ENCODE measurements around the gene ARHGEF7. TPM values are rescaled to one million over a fixed set of nuclear protein-coding genes. Genes with fewer than 3 reads are reported as not detected.

Gene ARHGEF7
- total and polyA plus RNA-seq, 8 donors, result 11.6 to 126 (median 49.7) TPM

DNA sequence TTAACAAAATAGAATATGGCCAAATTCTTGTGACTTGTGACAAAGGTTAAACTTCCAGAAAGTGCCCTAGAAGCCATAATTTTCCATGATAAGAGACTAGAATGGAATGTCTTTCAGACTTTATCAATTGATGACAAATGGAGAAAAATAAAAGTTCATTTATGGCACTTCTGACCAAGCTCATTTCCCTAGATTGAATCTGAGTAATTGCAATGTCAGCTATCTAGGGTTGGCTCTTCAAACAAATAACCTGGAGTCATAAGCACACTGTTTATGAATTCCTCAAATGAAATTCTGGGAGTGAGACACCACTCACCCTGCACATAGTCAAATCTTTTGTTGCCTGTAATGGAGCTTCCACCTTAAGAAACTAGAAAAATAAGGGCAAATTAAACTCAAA lies 11.4 kb downstream of the ARHGEF7 start:
- no peak for DNase-seq
- no peak overlapping the region for H3K4me3 ChIP-seq
- H3K27me3 ChIP-seq, result peaks cover 0 to 14% (median 0%) of the 10 kb centered on the region in 3 donors
- no peak overlapping the region for H3K27ac ChIP-seq
- H3K36me3 ChIP-seq, result no peaks in the 10 kb centered on the region
- intact Hi-C loops (cut with DNase I; ENCODE audit: low total_unique reads), result no loop called here
- H3K4me1 ChIP-seq, result peaks cover 0 to 4% (median 0%) of the 10 kb centered on the region in 4 donors
- no peak for TF ChIP-seq POLR2AphosphoS5 (IDR thresholded peaks at IDR 0.05)
- no peak for TF ChIP-seq EP300 (IDR thresholded peaks at IDR 0.05)
- no peak for TF ChIP-seq POLR2A (IDR thresholded peaks at IDR 0.05)
- TF ChIP-seq CTCF (IDR thresholded peaks at IDR 0.05), result no peak
- H3K9me3 ChIP-seq, result no peaks in the 10 kb centered on the region

DNA sequence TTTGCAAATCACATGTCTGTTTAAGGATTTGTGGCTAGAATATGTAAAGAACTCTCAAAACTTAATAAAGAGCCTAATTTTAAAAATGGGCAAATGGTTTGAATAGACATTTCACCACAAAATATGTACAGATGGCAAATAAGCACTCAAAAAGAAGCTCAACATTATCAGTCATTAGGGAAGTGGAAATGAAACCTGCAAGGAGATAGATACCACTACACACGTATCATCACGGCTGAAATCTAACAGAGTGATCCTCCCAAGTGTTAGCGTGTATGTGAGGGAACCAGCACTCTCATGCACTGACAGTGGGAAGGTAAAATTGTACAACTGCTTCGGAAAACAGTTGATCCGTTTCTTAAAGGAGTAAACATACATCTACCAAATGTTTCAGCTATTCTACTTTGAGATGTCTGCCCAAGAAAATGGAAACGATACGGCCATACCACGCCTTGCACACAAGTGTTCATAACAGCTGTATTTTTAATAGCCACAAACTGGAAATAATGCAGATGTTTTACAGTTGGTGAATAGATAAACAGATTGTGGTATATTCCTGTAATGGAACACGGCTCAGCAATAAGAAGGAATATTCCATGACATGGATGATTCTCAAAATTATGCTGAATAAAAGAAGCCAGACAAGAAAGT lies 14.5 kb downstream of the ARHGEF7 start:
- DNase-seq, result no peak
- Histone ChIP-seq H3K27me3 (no peaks in the 10 kb centered on the region), H3K4me3 (no peak overlapping the region), H3K9me3 (no peaks in the 10 kb centered on the region), H3K36me3 (no peaks in the 10 kb centered on the region), H3K27ac (no peak overlapping the region), H3K4me1 (peaks cover 0 to 4% (median 0%) of the 10 kb centered on the region in 4 donors)
- TF ChIP-seq POLR2AphosphoS5 (IDR thresholded peaks at IDR 0.05) (no peak), POLR2A (IDR thresholded peaks at IDR 0.05) (no peak), CTCF (IDR thresholded peaks at IDR 0.05) (no peak), EP300 (IDR thresholded peaks at IDR 0.05) (no peak)
- WGBS, 5 donors, result 71 to 79% (median 77%) methylated on average over 9 of the region's 9 CpGs
- intact Hi-C loops (cut with DNase I; ENCODE audit: low total_unique reads), result no loop called here

- intact Hi-C loops (cut with DNase I; ENCODE audit: low total_unique reads), result no loop called here
- DNase-seq, result no peak
- peaks cover 0 to 4% (median 0%) of the 10 kb centered on the region in 4 donors for H3K4me1 ChIP-seq
- no peaks in the 10 kb centered on the region for H3K9me3 ChIP-seq
- TF ChIP-seq POLR2AphosphoS5 (IDR thresholded peaks at IDR 0.05) (no peak), EP300 (IDR thresholded peaks at IDR 0.05) (no peak), CTCF (IDR thresholded peaks at IDR 0.05) (no peak), POLR2A (IDR thresholded peaks at IDR 0.05) (no peak)
- 71 to 80% (median 77%) methylated on average over 5 of the region's 5 CpGs for WGBS, 5 donors
- no peak overlapping the region for H3K27ac ChIP-seq
- no peak overlapping the region for H3K4me3 ChIP-seq
- H3K36me3 ChIP-seq, result no peaks in the 10 kb centered on the region
- no peaks in the 10 kb centered on the region for H3K27me3 ChIP-seq
Observed at GRCh38 chr13:111130116-111130508, 15.0 kb downstream of the ARHGEF7 start.

DNA sequence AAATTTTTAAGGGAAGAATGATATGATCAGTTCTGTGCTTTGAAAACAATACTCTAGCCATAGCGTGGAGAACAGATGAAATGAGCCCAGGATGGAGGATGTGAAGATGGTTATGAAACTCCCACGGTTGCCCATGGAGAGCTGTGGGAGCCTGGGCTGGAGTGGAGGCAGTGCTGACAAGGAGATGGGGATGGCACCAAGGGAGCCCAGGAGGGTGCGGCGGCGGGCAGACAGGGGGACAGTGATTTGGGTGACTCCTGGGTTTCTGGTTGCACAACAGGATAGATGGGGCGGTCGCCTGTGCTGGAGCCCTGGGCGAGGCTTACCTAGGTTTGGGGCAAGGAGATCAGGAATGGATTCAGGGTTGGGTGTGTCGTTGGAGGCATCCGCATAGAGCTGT lies 15.9 kb downstream of the ARHGEF7 start:
- no peaks in the 10 kb centered on the region for H3K9me3 ChIP-seq
- TF ChIP-seq EP300 (IDR thresholded peaks at IDR 0.05) (no peak), POLR2AphosphoS5 (IDR thresholded peaks at IDR 0.05) (no peak), CTCF (IDR thresholded peaks at IDR 0.05) (no peak), POLR2A (IDR thresholded peaks at IDR 0.05) (no peak)
- no peak overlapping the region for H3K4me3 ChIP-seq
- WGBS, 5 donors, result 87 to 92% (median 89%) methylated on average over 10 of the region's 10 CpGs
- DNase-seq, result no peak
- H3K36me3 ChIP-seq, result no peaks in the 10 kb centered on the region
- no peaks in the 10 kb centered on the region for H3K27me3 ChIP-seq
- no peak overlapping the region for H3K27ac ChIP-seq
- intact Hi-C loops (cut with DNase I; ENCODE audit: low total_unique reads), result no loop called here
- H3K4me1 ChIP-seq, result peaks cover 0 to 3% (median 0%) of the 10 kb centered on the region in 4 donors

Data from stomach (tissue), 9 donors.